HEK293T (cell line): ENCODE measurements around the gene CELSR1.
"Not testable (repeated sequence)": the region's sequence is repeated elsewhere in the genome, so short reads cannot be mapped to it uniquely, and the experiment has no call there.

Source experiments
- CTCF ChIA-PET: fragments of 350-600 bp; formaldehyde crosslinking; extraction: SDS; loops from one replicate; lab custom pipeline; 2021; ENCODE audit warnings: antibody characterized with exemption, inconsistent platforms; lab: Yijun Ruan, JAX
- POLR2A ChIA-PET: fragments of 350-600 bp; formaldehyde crosslinking; extraction: SDS; loops from one replicate; lab custom pipeline; 2020; ENCODE audit warnings: antibody characterized with exemption, inconsistent platforms; lab: Yijun Ruan, JAX
- DNase-seq: peaks from one replicate; pipeline ENCODE4 v3.0.0; 2012; ENCODE audit warnings: mixed read lengths; ENCODE audit errors: extremely low spot score
- ARNT ChIP-seq: fragments of 450-650 bp; IDR thresholded peaks from 2 replicates; pipeline ENCODE4 v1.6.1; 2017; ENCODE audit warnings: mild to moderate bottlenecking
- BHLHE40 ChIP-seq: fragments of 450-650 bp; IDR thresholded peaks from 2 replicates; pipeline ENCODE4 v1.6.1; 2016; ENCODE audit warnings: mild to moderate bottlenecking, moderate library complexity, borderline replicate concordance
- CTBP1 ChIP-seq: fragments of 450-650 bp; IDR thresholded peaks from 2 replicates; pipeline ENCODE4 v1.6.1; 2016; ENCODE audit warnings: borderline replicate concordance
- ELF4 ChIP-seq: fragments of 450-650 bp; IDR thresholded peaks from 2 replicates; pipeline ENCODE4 v1.6.1; 2017; ENCODE audit warnings: antibody characterized with exemption
- FOXA1 ChIP-seq: fragments of 450-650 bp; IDR thresholded peaks from 2 replicates; pipeline ENCODE4 v1.6.1; 2016; ENCODE audit warnings: mild to moderate bottlenecking
- FOXK2 ChIP-seq: fragments of 450-650 bp; IDR thresholded peaks from 2 replicates; pipeline ENCODE4 v1.6.1; 2016; ENCODE audit warnings: mild to moderate bottlenecking
- FOXM1 ChIP-seq: fragments of 450-650 bp; IDR thresholded peaks from 2 replicates; pipeline ENCODE4 v1.6.1; 2017; ENCODE audit warnings: mild to moderate bottlenecking, borderline replicate concordance
- HDGF ChIP-seq: fragments of 450-650 bp; IDR thresholded peaks from 2 replicates; pipeline ENCODE4 v1.6.1; 2017; ENCODE audit warnings: antibody characterized with exemption, borderline replicate concordance
- L3MBTL2 ChIP-seq: fragments of 450-650 bp; conservative IDR thresholded peaks from 2 replicates; pipeline ENCODE4 v1.6.1; 2016; ENCODE audit warnings: mild to moderate bottlenecking
- LEF1 ChIP-seq: fragments of 450-650 bp; IDR thresholded peaks from 2 replicates; pipeline ENCODE4 v1.6.1; 2017; ENCODE audit warnings: mild to moderate bottlenecking, borderline replicate concordance
- NFRKB ChIP-seq: fragments of 450-650 bp; IDR thresholded peaks from 2 replicates; pipeline ENCODE4 v1.6.1; 2016; ENCODE audit warnings: mild to moderate bottlenecking, moderate library complexity
- PKNOX1 ChIP-seq: fragments of 450-650 bp; IDR thresholded peaks from 2 replicates; pipeline ENCODE4 v1.6.1; 2016
- SP1 ChIP-seq: fragments of 450-650 bp; IDR thresholded peaks from 2 replicates; pipeline ENCODE4 v1.6.1; 2017
- SUZ12 ChIP-seq: fragments of 450-650 bp; IDR thresholded peaks from 2 replicates; pipeline ENCODE4 v1.6.1; 2016; ENCODE audit warnings: mild to moderate bottlenecking
- TARDBP ChIP-seq: fragments of 450-650 bp; IDR thresholded peaks from 2 replicates; pipeline ENCODE4 v1.6.1; 2016
- ZNF384 ChIP-seq: fragments of 450-650 bp; IDR thresholded peaks from 2 replicates; pipeline ENCODE4 v1.6.1; 2016

Gene CELSR1

GRCh38 chr22:46397514-46397913 lies 139.9 kb downstream of the CELSR1 start:
- TF ChIP-seq PKNOX1 (no peak), FOXA1 (no peak), CTBP1 (no peak), HDGF (no peak), FOXK2 (no peak), FOXM1 (no peak), ZNF384 (no peak), ELF4 (no peak), L3MBTL2 (no peak)
- POLR2A ChIA-PET, result no interaction called here
- CTCF ChIA-PET, result interaction anchor here (1.0 kb wide), 1 partner anchor 30 kb away, joined by 3 read pairs; no protein-coding TSS in a partner anchor
- DNase-seq, result no peak

- CTCF ChIA-PET, result interaction anchor here (1.0 kb wide), 1 partner anchor 29 kb away, joined by 3 read pairs; no protein-coding TSS in a partner anchor
- POLR2A ChIA-PET, DNase-seq: not testable (repeated sequence)
Measured at GRCh38 chr22:46397049-46397448, 140.4 kb downstream of the CELSR1 start.

- DNase-seq, result no peak
- ChIA-PET POLR2A (no interaction called here), CTCF (no interaction called here)
- no peak for TF ChIP-seq BHLHE40
- TF ChIP-seq SP1, result no peak
- no peak for TF ChIP-seq CTBP1
Measured at GRCh38 chr22:46395145-46395544, 142.3 kb downstream of the CELSR1 start.

- DNase-seq, result no peak
- ChIA-PET CTCF (no interaction called here), POLR2A (no interaction called here)
- no peak for TF ChIP-seq SUZ12
Measured at GRCh38 chr22:46394622-46395021, 142.8 kb downstream of the CELSR1 start.

- no peak for DNase-seq
- TF ChIP-seq ELF4, result no peak
- no peak for TF ChIP-seq FOXM1
- TF ChIP-seq SUZ12, result no peak
- no peak for TF ChIP-seq CTBP1
- TF ChIP-seq HDGF, result no peak
- no peak for TF ChIP-seq L3MBTL2
- TF ChIP-seq FOXK2, result no peak
- no peak for TF ChIP-seq ZNF384
- TF ChIP-seq ARNT, result no peak
- no peak for TF ChIP-seq PKNOX1
- no peak for TF ChIP-seq SP1
- no peak for TF ChIP-seq TARDBP
- CTCF ChIA-PET, result interaction anchor here (3.1 kb wide), 1 partner anchor 26 kb away, joined by 8 read pairs; no protein-coding TSS in a partner anchor
- POLR2A ChIA-PET, result no interaction called here
Measured at GRCh38 chr22:46393873-46394272, 143.5 kb downstream of the CELSR1 start.

- ChIA-PET CTCF (interaction anchor here (3.1 kb wide), 1 partner anchor 24 kb away, joined by 8 read pairs; no protein-coding TSS in a partner anchor), POLR2A (no interaction called here)
- DNase-seq, result no peak
- TF ChIP-seq TARDBP, result no peak
- TF ChIP-seq ARNT, result no peak
- TF ChIP-seq FOXK2, result no peak
- no peak for TF ChIP-seq FOXM1
- no peak for TF ChIP-seq L3MBTL2
- no peak for TF ChIP-seq HDGF
- no peak for TF ChIP-seq CTBP1
- no peak for TF ChIP-seq ZNF384
- TF ChIP-seq LEF1, result no peak
- TF ChIP-seq NFRKB, result no peak
- TF ChIP-seq PKNOX1, result no peak
- TF ChIP-seq BHLHE40, result no peak
- TF ChIP-seq SP1, result no peak
Measured at GRCh38 chr22:46392137-46392844, 145.1 kb downstream of the CELSR1 start.

- CTCF ChIA-PET, result interaction anchor here (3.1 kb wide), 1 partner anchor 24 kb away, joined by 8 read pairs; no protein-coding TSS in a partner anchor
- DNase-seq, result no peak
- POLR2A ChIA-PET, result no interaction called here
- TF ChIP-seq HDGF (no peak), ZNF384 (no peak), BHLHE40 (no peak), PKNOX1 (no peak), ARNT (no peak), SUZ12 (no peak), L3MBTL2 (no peak), SP1 (no peak), LEF1 (no peak), FOXA1 (no peak), NFRKB (no peak)
Measured at GRCh38 chr22:46391486-46392136, 145.8 kb downstream of the CELSR1 start.
